ENCODE measurements around the gene WEE1. TPM values are rescaled to one million over a fixed set of nuclear protein-coding genes. Genes with fewer than 3 reads are reported as not detected.

Gene WEE1
- total RNA-seq, 4 donors from 2014 or later: 82.0 to 296 (median 183) TPM

GRCh38 chr11:9528573-9529333, 44.7 kb upstream of the WEE1 start:
- Histone ChIP-seq H3K4me3 (no peak overlapping the region), H3K9me3 (no peaks in the 10 kb centered on the region), H3K36me3 (no peaks in the 10 kb centered on the region), H3K4me1 (peaks cover 51% of the 10 kb centered on the region), H3K27ac (peak overlapping the region; percentile 61), H3K27me3 (no peaks in the 10 kb centered on the region)
- DNase-seq (ENCODE audit: low spot score in 2 of 2): no peak
- no peak for TF ChIP-seq CTCF (IDR thresholded peaks at IDR 0.05)
- TF ChIP-seq POLR2AphosphoS5 (IDR thresholded peaks at IDR 0.05): no peak
- TF ChIP-seq POLR2A (IDR thresholded peaks at IDR 0.05): no peak
- TF ChIP-seq EP300 (IDR thresholded peaks at IDR 0.05): no peak
- 62% methylated on average over 12 of the region's 12 CpGs for WGBS

- peak overlapping the region; percentile 61 for H3K27ac ChIP-seq
- WGBS: 68% methylated on average over 3 of the region's 3 CpGs
- no peak for DNase-seq (ENCODE audit: low spot score in 2 of 2)
- no peak overlapping the region for H3K4me3 ChIP-seq
- H3K36me3 ChIP-seq: no peaks in the 10 kb centered on the region
- no peaks in the 10 kb centered on the region for H3K27me3 ChIP-seq
- TF ChIP-seq POLR2A (IDR thresholded peaks at IDR 0.05) (no peak), EP300 (IDR thresholded peaks at IDR 0.05) (no peak), CTCF (IDR thresholded peaks at IDR 0.05) (no peak), POLR2AphosphoS5 (IDR thresholded peaks at IDR 0.05) (no peak)
- H3K4me1 ChIP-seq: peaks cover 54% of the 10 kb centered on the region
- H3K9me3 ChIP-seq: no peaks in the 10 kb centered on the region
Observed at GRCh38 chr11:9529334-9529650, 44.2 kb upstream of the WEE1 start.

- H3K36me3 ChIP-seq: no peaks in the 10 kb centered on the region
- no peak overlapping the region for H3K4me3 ChIP-seq
- no peak for TF ChIP-seq EP300 (IDR thresholded peaks at IDR 0.05)
- TF ChIP-seq CTCF (IDR thresholded peaks at IDR 0.05): no peak
- TF ChIP-seq POLR2AphosphoS5 (IDR thresholded peaks at IDR 0.05): no peak
- no peak for TF ChIP-seq POLR2A (IDR thresholded peaks at IDR 0.05)
- DNase-seq (ENCODE audit: low spot score in 2 of 2): no peak
- H3K27ac ChIP-seq: peak overlapping the region; percentile 61
- H3K9me3 ChIP-seq: no peaks in the 10 kb centered on the region
- no peaks in the 10 kb centered on the region for H3K27me3 ChIP-seq
- WGBS: 58% methylated on average over 9 of the region's 9 CpGs
- peaks cover 62% of the 10 kb centered on the region for H3K4me1 ChIP-seq
Observed at GRCh38 chr11:9530020-9530621, 43.3 kb upstream of the WEE1 start.

- no peak overlapping the region for H3K27ac ChIP-seq
Observed at GRCh38 chr11:9530901-9531625, 42.4 kb upstream of the WEE1 start.

More at GRCh38 chr11:9530901-9531625, 42.4 kb upstream of the WEE1 start:
- TF ChIP-seq EP300 (IDR thresholded peaks at IDR 0.05): no peak
- TF ChIP-seq POLR2AphosphoS5 (IDR thresholded peaks at IDR 0.05): no peak
- TF ChIP-seq POLR2A (IDR thresholded peaks at IDR 0.05): no peak
- no peak for TF ChIP-seq CTCF (IDR thresholded peaks at IDR 0.05)
- no peak for DNase-seq (ENCODE audit: low spot score in 2 of 2)
- H3K4me3 ChIP-seq: no peak overlapping the region
- no peaks in the 10 kb centered on the region for H3K9me3 ChIP-seq
- 94% methylated on average over 6 of the region's 8 CpGs for WGBS
- H3K36me3 ChIP-seq: no peaks in the 10 kb centered on the region
- H3K4me1 ChIP-seq: peaks cover 67% of the 10 kb centered on the region
- no peaks in the 10 kb centered on the region for H3K27me3 ChIP-seq

All from suprapubic skin (tissue), 4 donors.